ENCODE measurements around the gene ASRGL1.

GRCh38 chr11:62430425-62430824, 93.2 kb downstream of the ASRGL1 start:
- no peak for TF ChIP-seq CTCF (IDR thresholded peaks at IDR 0.05 in 8 of 11, conservative IDR thresholded peaks at IDR 0.05 in 3 of 11)
- TF ChIP-seq POLR2AphosphoS5 (IDR thresholded peaks at IDR 0.05), result no peak
- no peak for TF ChIP-seq POLR2A (IDR thresholded peaks at IDR 0.05)
